ENCODE results near the gene BCR. TPM values are rescaled to one million over a fixed set of nuclear protein-coding genes. Genes with fewer than 3 reads are reported as not detected.

The BCR gene
- total RNA-seq, 2 donors from 2014 or later, result 43.3 to 50.3 TPM

GRCh38 chr22:23228503-23228902 lies 48.2 kb downstream of the BCR start:
- peak overlapping the region; percentile 8 for H3K27ac Mint-ChIP-seq
- H3K36me3 Mint-ChIP-seq (ENCODE audit: low read depth), result peaks cover 12% of the 10 kb centered on the region
- H3K27me3 Mint-ChIP-seq, result no peaks in the 10 kb centered on the region
- no peaks in the 10 kb centered on the region for H3K9me3 Mint-ChIP-seq
- no peak for ATAC-seq (replicated peaks)
- no peak overlapping the region for H3K4me3 Mint-ChIP-seq
- H3K4me1 Mint-ChIP-seq, result peaks cover 41% of the 10 kb centered on the region

- H3K4me1 Mint-ChIP-seq, result peaks cover 40% of the 10 kb centered on the region
- no peaks in the 10 kb centered on the region for H3K27me3 Mint-ChIP-seq
- H3K27ac Mint-ChIP-seq, result peak overlapping the region; percentile 9
- no peak overlapping the region for H3K4me3 Mint-ChIP-seq
- ATAC-seq (replicated peaks), result no peak
- no peaks in the 10 kb centered on the region for H3K9me3 Mint-ChIP-seq
- H3K36me3 Mint-ChIP-seq (ENCODE audit: low read depth), result peaks cover 12% of the 10 kb centered on the region
Observed at GRCh38 chr22:23229646-23230045, 49.3 kb downstream of the BCR start.

- Mint-ChIP-seq H3K4me3 (no peak overlapping the region), H3K9me3 (no peaks in the 10 kb centered on the region), H3K4me1 (peaks cover 38% of the 10 kb centered on the region), H3K27ac (peak overlapping the region; percentile 9), H3K27me3 (no peaks in the 10 kb centered on the region), H3K36me3 (ENCODE audit: low read depth) (peaks cover 12% of the 10 kb centered on the region)
- ATAC-seq (replicated peaks), result no peak
Observed at GRCh38 chr22:23230348-23231068, 50.2 kb downstream of the BCR start.

- Mint-ChIP-seq H3K9me3 (no peaks in the 10 kb centered on the region), H3K4me1 (peaks cover 40% of the 10 kb centered on the region), H3K27me3 (no peaks in the 10 kb centered on the region), H3K36me3 (ENCODE audit: low read depth) (peaks cover 12% of the 10 kb centered on the region), H3K4me3 (no peak overlapping the region), H3K27ac (peak overlapping the region; percentile 75)
- ATAC-seq (replicated peaks), result no peak
Observed at GRCh38 chr22:23231471-23232093, 51.3 kb downstream of the BCR start.

GRCh38 chr22:23232094-23232905 lies 52.0 kb downstream of the BCR start:
- Mint-ChIP-seq H3K4me3 (no peak overlapping the region), H3K36me3 (ENCODE audit: low read depth) (peaks cover 12% of the 10 kb centered on the region), H3K9me3 (no peaks in the 10 kb centered on the region), H3K27ac (peak overlapping the region; percentile 75), H3K27me3 (no peaks in the 10 kb centered on the region), H3K4me1 (peaks cover 42% of the 10 kb centered on the region)
- ATAC-seq (replicated peaks), result no peak

GRCh38 chr22:23233084-23233531 lies 52.8 kb downstream of the BCR start:
- Mint-ChIP-seq H3K27me3 (no peaks in the 10 kb centered on the region), H3K9me3 (no peaks in the 10 kb centered on the region), H3K4me1 (peaks cover 44% of the 10 kb centered on the region), H3K4me3 (no peak overlapping the region), H3K27ac (peak overlapping the region; percentile 75), H3K36me3 (ENCODE audit: low read depth) (peaks cover 12% of the 10 kb centered on the region)
- no peak for ATAC-seq (replicated peaks)

GRCh38 chr22:23233752-23234408 lies 53.6 kb downstream of the BCR start:
- H3K4me1 Mint-ChIP-seq, result peaks cover 43% of the 10 kb centered on the region
- peaks cover 8% of the 10 kb centered on the region for H3K36me3 Mint-ChIP-seq (ENCODE audit: low read depth)
- H3K27ac Mint-ChIP-seq, result peak overlapping the region; percentile 83
- peak overlapping the region; percentile 36 for H3K4me3 Mint-ChIP-seq
- peak; percentile 66 for ATAC-seq (replicated peaks)
- no peaks in the 10 kb centered on the region for H3K27me3 Mint-ChIP-seq
- H3K9me3 Mint-ChIP-seq, result no peaks in the 10 kb centered on the region

GRCh38 chr22:23234409-23235161 lies 54.3 kb downstream of the BCR start:
- peaks cover 2% of the 10 kb centered on the region for H3K36me3 Mint-ChIP-seq (ENCODE audit: low read depth)
- H3K4me3 Mint-ChIP-seq, result peak overlapping the region; percentile 36
- H3K4me1 Mint-ChIP-seq, result peaks cover 43% of the 10 kb centered on the region
- no peaks in the 10 kb centered on the region for H3K9me3 Mint-ChIP-seq
- peak overlapping the region; percentile 88 for H3K27ac Mint-ChIP-seq
- H3K27me3 Mint-ChIP-seq, result no peaks in the 10 kb centered on the region
- peak; percentile 18 for ATAC-seq (replicated peaks)

GRCh38 chr22:23235425-23235824 lies 55.1 kb downstream of the BCR start:
- Mint-ChIP-seq H3K36me3 (ENCODE audit: low read depth) (peaks cover under 1% of the 10 kb centered on the region), H3K9me3 (no peaks in the 10 kb centered on the region), H3K27ac (peak overlapping the region; percentile 88), H3K4me1 (peaks cover 44% of the 10 kb centered on the region), H3K27me3 (no peaks in the 10 kb centered on the region), H3K4me3 (no peak overlapping the region)
- peak; percentile 59 for ATAC-seq (replicated peaks)

GRCh38 chr22:23236026-23236425 lies 55.7 kb downstream of the BCR start:
- peaks cover 6% of the 10 kb centered on the region for H3K36me3 Mint-ChIP-seq (ENCODE audit: low read depth)
- peak overlapping the region; percentile 88 for H3K27ac Mint-ChIP-seq
- H3K27me3 Mint-ChIP-seq, result no peaks in the 10 kb centered on the region
- H3K4me1 Mint-ChIP-seq, result peaks cover 49% of the 10 kb centered on the region
- no peaks in the 10 kb centered on the region for H3K9me3 Mint-ChIP-seq
- no peak overlapping the region for H3K4me3 Mint-ChIP-seq
- ATAC-seq (replicated peaks), result no peak

- no peak for ATAC-seq (replicated peaks)
- Mint-ChIP-seq H3K27ac (peak overlapping the region; percentile 1), H3K4me3 (peak overlapping the region; percentile 64), H3K27me3 (no peaks in the 10 kb centered on the region), H3K9me3 (no peaks in the 10 kb centered on the region), H3K36me3 (ENCODE audit: low read depth) (peaks cover 6% of the 10 kb centered on the region), H3K4me1 (peaks cover 49% of the 10 kb centered on the region)
Observed at GRCh38 chr22:23236440-23237184, 56.3 kb downstream of the BCR start.

GRCh38 chr22:23237201-23237798 lies 57.0 kb downstream of the BCR start:
- Mint-ChIP-seq H3K4me1 (peaks cover 51% of the 10 kb centered on the region), H3K27ac (peak overlapping the region; percentile 96), H3K9me3 (no peaks in the 10 kb centered on the region), H3K4me3 (peak overlapping the region; percentile 64), H3K27me3 (no peaks in the 10 kb centered on the region), H3K36me3 (ENCODE audit: low read depth) (peaks cover 6% of the 10 kb centered on the region)
- no peak for ATAC-seq (replicated peaks)

GRCh38 chr22:23237841-23238240 lies 57.5 kb downstream of the BCR start:
- Mint-ChIP-seq H3K27ac (peak overlapping the region; percentile 96), H3K27me3 (no peaks in the 10 kb centered on the region), H3K36me3 (ENCODE audit: low read depth) (peaks cover 9% of the 10 kb centered on the region), H3K4me1 (peaks cover 56% of the 10 kb centered on the region), H3K4me3 (peak overlapping the region; percentile 64), H3K9me3 (no peaks in the 10 kb centered on the region)
- ATAC-seq (replicated peaks), result peak; percentile 43

All from activated T-helper 17 cell treated with anti-CD3 and anti-CD28 coated beads, Interleukin-2, amount 50 U/mL, for 72 hours (primary cell).